Measurements from ENCODE around the gene SYK. TPM values are rescaled to one million over a fixed set of nuclear protein-coding genes. Genes with fewer than 3 reads are reported as not detected.

SYK gene
- total and polyA plus RNA-seq, 2 experiments from 2014 or later = not detected

DNA sequence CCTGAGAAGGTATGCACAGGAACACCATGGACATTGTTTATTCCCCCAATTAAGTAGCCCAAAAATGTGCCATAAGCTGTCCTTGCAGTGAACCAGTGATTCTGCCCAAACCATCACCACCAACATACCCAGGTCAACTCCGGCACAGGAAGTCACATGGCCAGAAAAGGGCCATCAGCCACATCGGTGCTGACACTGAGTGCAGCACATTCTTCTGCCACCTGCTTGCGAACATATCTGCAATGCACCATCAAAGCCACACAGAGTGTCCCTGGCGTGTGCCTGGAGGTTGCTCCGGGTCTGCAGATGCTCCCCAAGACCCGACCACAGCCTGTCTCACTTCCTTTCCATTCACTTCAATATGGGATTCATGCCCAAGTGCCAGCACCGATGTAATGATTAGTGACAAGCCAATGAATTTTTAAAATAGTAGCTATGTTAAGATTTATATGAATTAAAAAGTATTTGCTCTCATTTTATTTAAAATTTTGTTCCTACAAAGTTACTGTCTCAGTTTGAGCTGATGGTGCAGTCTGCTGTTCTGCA is 37.6 kb downstream of the SYK start:
- H3K27me3 ChIP-seq = no peaks in the 10 kb centered on the region

DNA sequence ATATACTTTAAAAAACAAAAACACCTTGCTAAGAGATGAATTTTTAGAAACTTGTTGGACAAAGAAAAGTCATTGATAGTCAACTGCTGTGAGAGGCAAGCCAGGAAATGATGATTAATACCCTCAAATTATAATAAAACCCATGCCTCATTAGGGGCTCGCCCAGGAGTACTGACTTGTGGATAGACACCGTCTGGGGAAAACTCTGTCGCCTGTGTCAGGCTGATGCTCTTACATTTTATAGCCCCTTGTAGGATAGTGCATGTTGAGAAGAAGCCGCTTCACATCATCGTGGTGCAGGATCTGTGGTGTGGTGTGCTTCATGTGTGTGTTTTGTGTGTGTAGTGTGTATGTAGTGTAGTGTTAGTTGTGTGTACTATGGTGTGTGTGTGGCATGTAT is 39.1 kb downstream of the SYK start:
- no peaks in the 10 kb centered on the region for H3K27me3 ChIP-seq
- H3K4me1 ChIP-seq (ENCODE audit: low read depth) = no peaks in the 10 kb centered on the region
- TF ChIP-seq, protein P1, sequence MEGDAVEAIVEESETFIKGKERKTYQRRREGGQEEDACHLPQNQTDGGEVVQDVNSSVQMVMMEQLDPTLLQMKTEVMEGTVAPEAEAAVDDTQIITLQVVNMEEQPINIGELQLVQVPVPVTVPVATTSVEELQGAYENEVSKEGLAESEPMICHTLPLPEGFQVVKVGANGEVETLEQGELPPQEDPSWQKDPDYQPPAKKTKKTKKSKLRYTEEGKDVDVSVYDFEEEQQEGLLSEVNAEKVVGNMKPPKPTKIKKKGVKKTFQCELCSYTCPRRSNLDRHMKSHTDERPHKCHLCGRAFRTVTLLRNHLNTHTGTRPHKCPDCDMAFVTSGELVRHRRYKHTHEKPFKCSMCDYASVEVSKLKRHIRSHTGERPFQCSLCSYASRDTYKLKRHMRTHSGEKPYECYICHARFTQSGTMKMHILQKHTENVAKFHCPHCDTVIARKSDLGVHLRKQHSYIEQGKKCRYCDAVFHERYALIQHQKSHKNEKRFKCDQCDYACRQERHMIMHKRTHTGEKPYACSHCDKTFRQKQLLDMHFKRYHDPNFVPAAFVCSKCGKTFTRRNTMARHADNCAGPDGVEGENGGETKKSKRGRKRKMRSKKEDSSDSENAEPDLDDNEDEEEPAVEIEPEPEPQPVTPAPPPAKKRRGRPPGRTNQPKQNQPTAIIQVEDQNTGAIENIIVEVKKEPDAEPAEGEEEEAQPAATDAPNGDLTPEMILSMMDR (IDR thresholded peaks at IDR 0.05; ENCODE audit: low read depth, low read length) = no peak
- no peaks in the 10 kb centered on the region for H3K36me3 ChIP-seq
- no peak overlapping the region for H3K4me3 ChIP-seq
- H3K27ac ChIP-seq = no peak overlapping the region
- no peaks in the 10 kb centered on the region for H3K9me3 ChIP-seq (ENCODE audit: low read depth)
- DNase-seq (ENCODE audit: low read depth in 1 of 2, low spot score in 1 of 2) = no peak

More for the DNA sequence above, 37.6 kb downstream of the SYK start:
- H3K9me3 ChIP-seq (ENCODE audit: low read depth) = no peaks in the 10 kb centered on the region
- H3K4me1 ChIP-seq (ENCODE audit: low read depth) = no peaks in the 10 kb centered on the region
- TF ChIP-seq, protein P1 (IDR thresholded peaks at IDR 0.05; ENCODE audit: low read depth, low read length) = no peak
- DNase-seq (ENCODE audit: low read depth in 1 of 2, low spot score in 1 of 2) = no peak
- H3K27ac ChIP-seq = no peak overlapping the region
- no peaks in the 10 kb centered on the region for H3K36me3 ChIP-seq
- no peak overlapping the region for H3K4me3 ChIP-seq

DNA sequence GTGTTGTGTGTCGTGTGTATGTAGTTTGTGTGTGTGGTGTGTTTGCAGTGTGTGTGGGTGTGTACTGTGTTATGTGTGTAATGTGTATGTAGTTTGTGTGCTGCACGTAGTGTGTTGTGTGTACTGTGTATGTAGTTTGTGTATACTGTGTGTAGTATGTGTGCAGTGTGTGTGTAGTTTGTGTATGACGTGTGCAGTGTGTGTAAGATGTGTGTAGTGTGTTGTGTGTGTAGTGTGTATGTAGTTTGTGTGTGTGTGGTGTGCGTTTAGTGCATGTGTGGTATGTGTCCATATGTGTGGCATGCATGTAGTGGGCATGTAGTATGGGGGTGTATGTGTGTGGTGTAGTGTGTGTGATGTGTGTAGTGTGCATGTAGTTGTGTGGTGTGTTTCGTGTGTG is 39.6 kb downstream of the SYK start:
- TF ChIP-seq, protein P1 (IDR thresholded peaks at IDR 0.05; ENCODE audit: low read depth, low read length) = no peak
- H3K27me3 ChIP-seq = no peaks in the 10 kb centered on the region
- no peak overlapping the region for H3K4me3 ChIP-seq
- no peaks in the 10 kb centered on the region for H3K36me3 ChIP-seq
- H3K9me3 ChIP-seq (ENCODE audit: low read depth) = no peaks in the 10 kb centered on the region
- DNase-seq (ENCODE audit: low read depth in 1 of 2, low spot score in 1 of 2) = no peak
- H3K4me1 ChIP-seq (ENCODE audit: low read depth) = no peaks in the 10 kb centered on the region
- H3K27ac ChIP-seq = no peak overlapping the region

DNA sequence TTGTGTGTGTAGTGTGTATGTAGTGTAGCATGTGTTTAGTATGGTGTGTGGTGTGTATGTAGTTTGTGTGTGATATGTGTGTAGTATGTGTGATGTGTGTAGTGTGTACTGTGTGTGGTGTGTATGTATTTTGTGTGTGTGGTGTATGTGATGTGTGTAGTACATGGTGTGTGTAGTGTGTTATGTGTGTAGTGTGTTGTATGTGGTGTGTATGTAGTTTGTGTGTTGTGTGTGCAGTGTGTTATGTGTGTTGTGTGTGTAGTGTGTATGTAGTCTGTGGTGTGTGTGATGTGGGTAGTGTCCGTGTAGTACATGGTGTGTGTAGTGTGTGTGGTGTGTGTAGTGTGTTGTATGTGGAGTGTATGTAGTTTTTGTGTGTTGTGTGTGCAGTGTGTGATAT is 40.0 kb downstream of the SYK start:
- TF ChIP-seq, protein P1 (IDR thresholded peaks at IDR 0.05; ENCODE audit: low read depth, low read length) = no peak

DNA sequence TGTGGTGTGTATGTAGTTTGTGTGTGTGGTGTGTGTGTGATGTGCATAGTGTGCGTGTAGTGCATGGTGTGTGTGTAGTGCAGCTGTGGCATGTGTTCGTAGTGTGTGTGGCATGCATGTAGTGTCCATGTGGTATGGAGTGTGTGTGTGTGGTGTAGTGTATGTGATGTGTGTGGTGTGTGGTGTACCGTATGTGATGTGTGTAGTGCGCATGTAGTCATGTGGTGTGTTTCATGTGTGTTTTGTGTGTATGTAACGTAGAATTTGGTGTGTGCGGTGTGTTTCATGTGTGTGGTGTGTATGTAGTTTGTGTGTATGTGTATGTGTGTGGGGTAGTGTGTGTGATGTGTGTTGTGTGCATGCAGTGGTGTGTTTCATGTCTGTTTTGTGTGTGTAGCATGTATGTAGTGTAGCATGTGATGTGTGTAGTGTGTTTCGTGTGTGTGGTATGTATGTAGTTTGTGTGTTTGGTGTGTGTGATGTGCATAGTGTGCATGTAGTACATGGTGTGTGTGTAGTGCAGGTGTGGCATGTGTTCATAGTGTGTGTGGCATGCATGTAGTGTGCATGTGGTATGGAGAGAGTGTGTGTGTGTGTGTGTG is 40.7 kb downstream of the SYK start:
- no peaks in the 10 kb centered on the region for H3K36me3 ChIP-seq
- no peaks in the 10 kb centered on the region for H3K4me1 ChIP-seq (ENCODE audit: low read depth)
- H3K9me3 ChIP-seq (ENCODE audit: low read depth) = no peaks in the 10 kb centered on the region
- TF ChIP-seq, protein P1 (IDR thresholded peaks at IDR 0.05; ENCODE audit: low read depth, low read length) = no peak
- no peaks in the 10 kb centered on the region for H3K27me3 ChIP-seq
- no peak overlapping the region for H3K4me3 ChIP-seq
- DNase-seq (ENCODE audit: low read depth in 1 of 2, low spot score in 1 of 2) = no peak
- no peak overlapping the region for H3K27ac ChIP-seq

More for the DNA sequence above, 40.0 kb downstream of the SYK start:
- Histone ChIP-seq H3K9me3 (ENCODE audit: low read depth) (no peaks in the 10 kb centered on the region), H3K36me3 (no peaks in the 10 kb centered on the region), H3K4me1 (ENCODE audit: low read depth) (no peaks in the 10 kb centered on the region), H3K27ac (no peak overlapping the region), H3K4me3 (no peak overlapping the region), H3K27me3 (no peaks in the 10 kb centered on the region)
- DNase-seq (ENCODE audit: low read depth in 1 of 2, low spot score in 1 of 2) = no peak
